Thyroid gland (tissue), 4 donors: ENCODE measurements around the gene SELENOM. TPM values are rescaled to one million over a fixed set of nuclear protein-coding genes. Genes with fewer than 3 reads are reported as not detected.
A peak's percentile ranks its signal among the peaks of the same experiment; 100 is the strongest.

Experiments
- DNase-seq, 2 donors: peaks; one replicate each; pipeline ENCODE4 v3.0.0-alpha.2; 2019
- H3K27ac ChIP-seq, 3 donors: fragments of 200-600 bp; sonication (generic); 1 replicate in 2 of 3; 2 replicates in 1 of 3; pipeline ENCODE4 v1.5.1; 2016 to 2019; ENCODE audit warnings: mild to moderate bottlenecking in 1 of 3, moderate library complexity in 1 of 3
- H3K27me3 ChIP-seq: fragments of 200-600 bp; sonication (generic); one replicate; pipeline ENCODE4 v1.5.1; 2019
- H3K36me3 ChIP-seq, 2 donors: fragments of 200-600 bp; sonication (generic); one replicate each; pipeline ENCODE4 v1.5.1; 2016 to 2019
- H3K4me1 ChIP-seq, 2 donors: fragments of 200-600 bp; sonication (generic); one replicate each; pipeline ENCODE4 v1.5.1; 2017 to 2019
- H3K4me3 ChIP-seq, 3 donors: fragments of 200-600 bp; sonication (generic); replicated peaks in 1 of 3; 1 replicate in 2 of 3; 2 replicates in 1 of 3; pipeline ENCODE4 v1.5.1; 2016; ENCODE audit warnings: mild to moderate bottlenecking in 1 of 3
- H3K9me3 ChIP-seq: fragments of 200-600 bp; sonication (generic); one replicate; pipeline ENCODE4 v1.5.1; 2017
- POLR2A ChIP-seq, 2 donors: fragments of 450-650 bp; IDR thresholded peaks; one replicate each; pipeline ENCODE4 v1.6.1; 2017; ENCODE audit warnings: antibody characterized with exemption in 2 of 2, mild to moderate bottlenecking in 2 of 2, moderate library complexity in 1 of 2
- WGBS, 2 donors: methylation state at CpG; one replicate each; pipeline ENCODE4 v1.1.5; 2017; 5-methylcytosine and 5-hydroxymethylcytosine counted together
- intact Hi-C: fragments of 100-400 bp; cut with DNase I; formaldehyde crosslinking; loops from one replicate; pipeline ENCODE4 v1.15.1; 2023
- total RNA-seq, 4 donors: library from RNA; depleted of rRNA; stranded (reverse); fragments of >200 nt; gene quantifications; one replicate each; pipeline ENCODE4 v1.2.3, GENCODE V29; 2016
- TF ChIP-seq, protein P1 (sequence below), 6 experiments: fragments of 200-600 bp in 3 of 6; fragments of 450-650 bp in 3 of 6; sonication (generic) in 3 of 6; IDR thresholded peaks; one replicate each; pipeline ENCODE4 v1.5.1; 2016 to 2019; ENCODE audit warnings: antibody characterized with exemption in 6 of 6, mild to moderate bottlenecking in 2 of 6, inconsistent platforms in 1 of 6, moderate library complexity in 1 of 6

Gene SELENOM
- total RNA-seq, 4 donors from 2014 or later, result 208 to 501 (median 314) TPM

GRCh38 chr22:31083377-31083768 lies 24.0 kb downstream of the SELENOM start:
- H3K36me3 ChIP-seq, result peaks cover 3 to 5% of the 10 kb centered on the region in 2 donors
- TF ChIP-seq, protein P1, sequence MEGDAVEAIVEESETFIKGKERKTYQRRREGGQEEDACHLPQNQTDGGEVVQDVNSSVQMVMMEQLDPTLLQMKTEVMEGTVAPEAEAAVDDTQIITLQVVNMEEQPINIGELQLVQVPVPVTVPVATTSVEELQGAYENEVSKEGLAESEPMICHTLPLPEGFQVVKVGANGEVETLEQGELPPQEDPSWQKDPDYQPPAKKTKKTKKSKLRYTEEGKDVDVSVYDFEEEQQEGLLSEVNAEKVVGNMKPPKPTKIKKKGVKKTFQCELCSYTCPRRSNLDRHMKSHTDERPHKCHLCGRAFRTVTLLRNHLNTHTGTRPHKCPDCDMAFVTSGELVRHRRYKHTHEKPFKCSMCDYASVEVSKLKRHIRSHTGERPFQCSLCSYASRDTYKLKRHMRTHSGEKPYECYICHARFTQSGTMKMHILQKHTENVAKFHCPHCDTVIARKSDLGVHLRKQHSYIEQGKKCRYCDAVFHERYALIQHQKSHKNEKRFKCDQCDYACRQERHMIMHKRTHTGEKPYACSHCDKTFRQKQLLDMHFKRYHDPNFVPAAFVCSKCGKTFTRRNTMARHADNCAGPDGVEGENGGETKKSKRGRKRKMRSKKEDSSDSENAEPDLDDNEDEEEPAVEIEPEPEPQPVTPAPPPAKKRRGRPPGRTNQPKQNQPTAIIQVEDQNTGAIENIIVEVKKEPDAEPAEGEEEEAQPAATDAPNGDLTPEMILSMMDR (IDR thresholded peaks at IDR 0.05), result no peak
- no peak for TF ChIP-seq POLR2A (IDR thresholded peaks at IDR 0.05)
- no peaks in the 10 kb centered on the region for H3K27me3 ChIP-seq
- WGBS, 2 donors, result 65 to 77% methylated on average over 2 to 3 of the region's 3 CpGs
- H3K4me1 ChIP-seq, result peaks cover 24 to 43% of the 10 kb centered on the region in 2 donors
- H3K27ac ChIP-seq, result peak overlapping the region; percentile 28 to 91 (median 89)
- no peaks in the 10 kb centered on the region for H3K9me3 ChIP-seq
- no peak for DNase-seq
- intact Hi-C loops, result no loop called here
- H3K4me3 ChIP-seq, result peak overlapping the region in 1 of 3 donors; percentile 62

- 75 to 82% methylated on average over 10 of the region's 11 CpGs for WGBS, 2 donors
These were observed 24.6 kb downstream of the SELENOM start for GRCh38 chr22:31082606-31083376.

GRCh38 chr22:31081963-31082605 lies 25.3 kb downstream of the SELENOM start:
- Histone ChIP-seq H3K36me3 (no peaks in the 10 kb centered on the region), H3K4me1 (peaks cover 24 to 43% of the 10 kb centered on the region in 2 donors), H3K27me3 (no peaks in the 10 kb centered on the region), H3K27ac (peak overlapping the region; percentile 0 to 91 (median 87)), H3K9me3 (no peaks in the 10 kb centered on the region), H3K4me3 (peak overlapping the region in 2 of 3 donors; percentile 35 to 65)
- intact Hi-C loops, result no loop called here
- TF ChIP-seq, protein P1 (IDR thresholded peaks at IDR 0.05), result no peak
- TF ChIP-seq POLR2A (IDR thresholded peaks at IDR 0.05), result no peak
- DNase-seq, result no peak
- WGBS, 2 donors, result 56 to 76% methylated on average over 6 of the region's 6 CpGs

More at GRCh38 chr22:31082606-31083376, 24.6 kb downstream of the SELENOM start:
- Histone ChIP-seq H3K4me1 (peaks cover 24 to 43% of the 10 kb centered on the region in 2 donors), H3K27me3 (no peaks in the 10 kb centered on the region), H3K9me3 (no peaks in the 10 kb centered on the region), H3K27ac (peak overlapping the region; percentile 28 to 91 (median 87)), H3K4me3 (peak overlapping the region in 1 of 3 donors; percentile 65), H3K36me3 (no peaks in the 10 kb centered on the region)
- DNase-seq, result peak; percentile 45 to 46
- intact Hi-C loops, result no loop called here
- TF ChIP-seq, protein P1 (IDR thresholded peaks at IDR 0.05), result peak in 4 of 6 experiments; percentile 18 to 40 (median 24)
- TF ChIP-seq POLR2A (IDR thresholded peaks at IDR 0.05), result no peak

DNA sequence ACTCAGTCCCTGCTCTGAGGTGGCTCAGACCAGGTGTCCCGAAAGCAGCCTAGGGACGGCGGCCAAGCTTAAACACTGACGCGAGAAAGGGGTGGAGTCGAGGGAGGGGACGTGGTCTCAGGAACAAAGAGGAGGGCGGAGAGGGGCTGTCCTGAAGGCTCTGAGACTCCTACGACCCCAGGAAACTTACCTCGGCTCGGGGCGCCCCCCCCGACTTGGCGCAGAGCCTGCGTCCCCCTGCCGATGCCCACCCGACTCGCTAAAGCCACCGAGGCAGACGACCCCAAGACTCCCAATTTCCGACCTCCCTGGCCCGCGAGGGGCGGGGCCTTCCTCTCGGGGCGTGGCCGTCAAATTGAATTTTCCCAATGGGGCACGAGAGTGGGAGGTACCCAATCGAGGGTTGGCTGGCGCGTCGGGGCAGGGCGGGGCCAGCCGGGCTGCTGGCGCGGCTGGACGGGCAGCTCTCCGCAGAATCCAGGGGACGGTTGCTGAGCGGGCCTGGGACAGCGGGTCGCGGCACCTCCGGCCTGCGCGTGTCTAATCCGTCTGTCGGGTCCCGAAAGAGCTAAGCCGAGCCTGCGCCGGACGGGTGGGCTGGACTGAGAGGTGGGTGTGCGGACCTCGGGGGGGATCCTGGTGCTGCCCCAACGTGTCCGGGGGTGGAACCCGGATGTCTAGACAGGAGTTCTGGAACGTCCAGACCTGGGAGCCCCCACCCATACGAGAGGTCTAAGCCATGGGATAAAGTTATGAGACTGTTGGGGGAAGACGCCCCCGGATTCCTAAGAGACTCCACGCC lies 26.3 kb downstream of the SELENOM start, which contains the start of gene SMTN:
Gene SMTN (plus strand): TSS at position 471 of the 802 bp plus-strand sequence. CDS start 1,941 bp downstream, outside the sequence.
- no peaks in the 10 kb centered on the region for H3K9me3 ChIP-seq
- H3K4me1 ChIP-seq, result peaks cover 24 to 43% of the 10 kb centered on the region in 2 donors
- H3K27me3 ChIP-seq, result no peaks in the 10 kb centered on the region
- no peaks in the 10 kb centered on the region for H3K36me3 ChIP-seq
- peak within 1 kb of the TSS; percentile 22 to 65 (median 35) for H3K4me3 ChIP-seq
- TF ChIP-seq POLR2A (IDR thresholded peaks at IDR 0.05), result peak; percentile 87 to 99
- TF ChIP-seq, protein P1 (IDR thresholded peaks at IDR 0.05), result no peak
- 0 to 1% methylated on average over 8 to 36 of the region's 63 CpGs for WGBS, 2 donors
- intact Hi-C loops, result no loop called here
- DNase-seq, result peak; percentile 95 to 96
- H3K27ac ChIP-seq, result peak within 1 kb of the TSS; percentile 54 to 91 (median 87)
